Rectal smooth muscle tissue (tissue), 1 donor: Measurements from ENCODE around the gene DEPDC4.
"Not testable (repeated sequence)": the region's sequence is repeated elsewhere in the genome, so short reads cannot be mapped to it uniquely, and the experiment has no call there.

Source experiments
- H3K27ac ChIP-seq: one replicate; pipeline ENCODE4 v1.7.0; 2013; ENCODE audit warnings: low read depth, low read length, inconsistent platforms
- H3K27me3 ChIP-seq: one replicate; pipeline ENCODE4 v1.7.0; 2013; ENCODE audit warnings: low read length; ENCODE audit not compliant: control insufficient read depth, insufficient read depth
- H3K36me3 ChIP-seq: one replicate; pipeline ENCODE4 v1.7.0; 2013; ENCODE audit warnings: low read length; ENCODE audit not compliant: control insufficient read depth, insufficient read depth
- H3K4me1 ChIP-seq: one replicate; pipeline ENCODE4 v1.7.0; 2013; ENCODE audit warnings: low read length; ENCODE audit not compliant: control insufficient read depth, insufficient read depth
- H3K4me3 ChIP-seq: one replicate; pipeline ENCODE4 v1.7.0; 2013; ENCODE audit warnings: low read length
- H3K9ac ChIP-seq: one replicate; pipeline ENCODE4 v1.7.0; 2013; ENCODE audit warnings: low read length

Gene DEPDC4

DNA sequence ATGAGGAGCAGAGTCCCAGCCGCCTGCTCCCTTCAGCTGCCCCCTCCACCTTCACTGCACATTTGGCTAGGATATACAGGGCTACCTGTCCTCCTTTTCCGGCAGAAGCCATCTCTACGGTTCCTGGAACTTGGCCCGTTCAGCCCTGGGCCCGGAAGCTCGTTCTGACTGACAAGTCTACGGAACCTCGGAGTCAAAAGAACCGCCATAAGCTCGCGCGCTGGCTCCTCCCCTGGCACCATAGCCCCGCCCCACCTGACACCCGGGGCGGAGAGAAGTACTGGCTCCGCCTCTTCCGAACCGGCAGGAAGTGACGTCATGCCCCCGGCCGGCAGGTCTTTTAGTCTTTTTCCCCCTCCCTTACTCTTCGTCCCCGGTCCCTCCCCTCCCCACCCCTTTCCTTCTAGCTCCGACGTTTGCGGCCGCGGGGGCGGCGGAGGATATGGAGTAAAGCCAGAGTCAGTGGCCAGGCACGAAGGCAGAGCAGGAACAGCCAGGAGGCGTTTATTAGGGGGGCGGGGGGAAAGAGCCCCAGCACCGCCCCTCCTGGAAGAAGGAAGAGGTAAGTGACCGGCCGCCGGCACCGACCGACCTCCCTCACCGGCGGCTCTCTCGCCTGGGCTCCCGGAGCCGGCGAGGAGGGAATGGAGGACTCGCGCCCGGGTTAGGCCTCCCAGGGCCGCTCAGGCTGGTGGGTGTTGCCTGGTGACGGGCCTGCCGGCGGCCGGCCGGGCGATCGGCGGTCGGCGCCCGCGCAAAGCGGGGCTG is at the start of gene DEPDC4, which contains the start of gene SCYL2:
Gene DEPDC4, minus strand, starts transcription at position 245 of the 768 bp plus-strand sequence. Its CDS starts 3 bp downstream, at position 242.
Gene SCYL2, plus strand, starts transcription at position 343 of the 768 bp plus-strand sequence. CDS start 15,794 bp downstream, outside the sequence.
- Histone ChIP-seq H3K36me3 (no peaks in the 10 kb centered on the region), H3K4me1 (peaks cover 14% of the 10 kb centered on the region), H3K9ac (peak within 1 kb of the TSS; percentile 96), H3K4me3 (peak within 1 kb of the TSS; percentile 81), H3K27me3 (no peaks in the 10 kb centered on the region), H3K27ac (peak within 1 kb of the TSS; percentile 93)

DNA sequence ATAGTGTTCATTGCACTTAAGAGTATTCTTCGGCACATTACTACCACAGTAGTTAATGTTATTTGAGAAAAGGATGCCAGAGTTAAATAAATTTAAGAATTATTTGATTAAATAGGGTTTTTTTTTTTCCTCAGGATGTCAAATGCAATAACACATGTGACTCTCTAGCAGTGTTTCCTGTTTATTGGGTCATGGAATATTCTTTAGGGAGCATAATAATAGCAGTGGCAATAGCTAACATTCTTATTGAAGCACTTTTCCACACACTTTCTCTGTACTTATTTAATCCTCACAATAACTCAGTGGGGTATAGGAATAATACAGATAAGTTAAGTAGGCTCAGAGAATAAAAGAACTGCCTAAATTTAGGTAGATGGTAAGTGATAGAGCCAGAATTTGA is 44.4 kb upstream of the DEPDC4 start:
- no peak overlapping the region for H3K27ac ChIP-seq
- H3K36me3 ChIP-seq, result peaks cover 2% of the 10 kb centered on the region
- H3K9ac ChIP-seq, result no peak overlapping the region

DNA sequence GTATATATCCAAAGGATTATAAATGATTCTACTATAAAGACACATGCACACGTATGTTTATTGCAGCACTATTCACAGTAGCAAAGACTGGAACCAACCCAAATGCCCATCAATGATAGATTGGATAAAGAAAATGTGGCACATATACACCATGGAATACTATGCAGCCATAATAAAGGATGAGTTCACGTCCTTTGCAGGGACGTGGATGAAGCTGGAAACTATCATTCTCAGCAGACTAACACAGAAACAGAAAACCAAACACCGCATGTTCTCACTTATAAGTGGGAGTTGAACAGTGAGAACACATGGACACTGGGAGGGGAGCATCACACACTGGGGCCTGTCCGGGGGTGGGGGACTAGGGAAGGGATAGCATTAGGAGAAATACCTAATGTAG is 41.3 kb upstream of the DEPDC4 start:
- not testable (repeated sequence) for H3K36me3 ChIP-seq, H3K27me3 ChIP-seq, H3K9ac ChIP-seq, H3K4me3 ChIP-seq, H3K27ac ChIP-seq, H3K4me1 ChIP-seq

More for the DNA sequence above, 44.4 kb upstream of the DEPDC4 start:
- Histone ChIP-seq H3K4me3 (no peak overlapping the region), H3K27me3 (no peaks in the 10 kb centered on the region), H3K4me1 (no peaks in the 10 kb centered on the region)

DNA sequence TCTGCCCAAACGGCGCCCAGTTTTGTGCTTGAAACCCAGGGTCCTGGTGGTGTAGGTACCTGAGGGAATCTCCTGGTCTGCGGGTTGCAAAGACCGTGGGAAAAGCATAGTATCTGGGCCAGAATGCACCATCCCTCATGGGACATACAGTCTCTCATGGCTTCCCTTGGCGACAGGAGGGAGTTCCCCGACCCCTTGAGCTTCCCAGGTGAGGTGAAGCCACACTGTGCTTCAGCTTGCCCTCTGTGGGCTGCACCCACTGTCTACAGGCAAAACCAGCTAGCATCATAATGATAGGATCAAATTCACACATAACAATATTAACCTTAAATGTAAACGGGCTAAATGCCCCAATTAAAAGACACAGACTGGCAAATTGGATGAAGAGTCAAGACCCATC is 37.5 kb upstream of the DEPDC4 start:
- not testable (repeated sequence) for H3K36me3 ChIP-seq, H3K9ac ChIP-seq, H3K4me1 ChIP-seq, H3K4me3 ChIP-seq, H3K27me3 ChIP-seq, H3K27ac ChIP-seq

DNA sequence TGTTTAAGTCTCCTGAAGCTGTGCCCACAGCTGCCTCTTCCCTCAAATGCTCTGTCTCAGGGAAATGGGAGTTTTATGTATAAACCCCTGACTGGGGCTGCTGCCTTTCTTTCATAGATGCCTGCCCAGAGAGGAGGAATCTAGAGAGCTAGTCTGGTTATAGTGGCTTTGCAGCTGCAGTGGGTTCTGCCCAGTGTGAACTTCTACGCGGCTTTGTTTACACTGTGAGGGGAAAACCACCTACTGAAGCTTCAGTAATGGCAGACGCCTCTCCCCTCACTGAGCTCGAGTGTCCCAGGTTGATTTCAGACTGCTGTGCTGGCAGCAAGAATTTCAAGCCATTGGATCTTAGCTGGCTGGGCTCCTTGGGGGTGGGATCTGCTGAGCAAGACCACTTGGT is 37.0 kb upstream of the DEPDC4 start:
- no peak overlapping the region for H3K27ac ChIP-seq
- peaks cover 8% of the 10 kb centered on the region for H3K36me3 ChIP-seq
- H3K27me3 ChIP-seq, result no peaks in the 10 kb centered on the region
- H3K4me1 ChIP-seq, result no peaks in the 10 kb centered on the region
- H3K9ac ChIP-seq, result no peak overlapping the region
- H3K4me3 ChIP-seq, result no peak overlapping the region

DNA sequence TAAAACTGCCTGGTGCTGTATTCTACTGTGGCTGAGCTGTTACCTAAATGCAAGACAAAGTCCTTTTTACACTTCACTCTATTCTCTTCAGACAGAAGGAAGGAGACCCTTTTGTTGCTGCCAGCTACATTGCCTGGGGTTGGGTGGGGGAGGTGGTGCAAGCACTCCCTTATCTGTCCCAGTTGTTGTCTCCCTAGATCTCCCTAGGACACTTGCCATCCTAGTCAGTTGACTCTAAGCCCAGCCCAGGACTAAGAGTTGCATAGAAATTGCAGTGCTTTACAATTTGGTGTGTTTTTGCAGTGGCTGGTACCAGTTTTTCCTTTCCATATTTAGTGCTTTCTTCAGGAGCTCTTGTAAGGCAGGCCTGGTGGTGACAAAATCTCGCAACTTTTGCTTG is 35.2 kb upstream of the DEPDC4 start:
- Histone ChIP-seq H3K36me3 (peaks cover 8% of the 10 kb centered on the region), H3K27me3 (no peaks in the 10 kb centered on the region)

DNA sequence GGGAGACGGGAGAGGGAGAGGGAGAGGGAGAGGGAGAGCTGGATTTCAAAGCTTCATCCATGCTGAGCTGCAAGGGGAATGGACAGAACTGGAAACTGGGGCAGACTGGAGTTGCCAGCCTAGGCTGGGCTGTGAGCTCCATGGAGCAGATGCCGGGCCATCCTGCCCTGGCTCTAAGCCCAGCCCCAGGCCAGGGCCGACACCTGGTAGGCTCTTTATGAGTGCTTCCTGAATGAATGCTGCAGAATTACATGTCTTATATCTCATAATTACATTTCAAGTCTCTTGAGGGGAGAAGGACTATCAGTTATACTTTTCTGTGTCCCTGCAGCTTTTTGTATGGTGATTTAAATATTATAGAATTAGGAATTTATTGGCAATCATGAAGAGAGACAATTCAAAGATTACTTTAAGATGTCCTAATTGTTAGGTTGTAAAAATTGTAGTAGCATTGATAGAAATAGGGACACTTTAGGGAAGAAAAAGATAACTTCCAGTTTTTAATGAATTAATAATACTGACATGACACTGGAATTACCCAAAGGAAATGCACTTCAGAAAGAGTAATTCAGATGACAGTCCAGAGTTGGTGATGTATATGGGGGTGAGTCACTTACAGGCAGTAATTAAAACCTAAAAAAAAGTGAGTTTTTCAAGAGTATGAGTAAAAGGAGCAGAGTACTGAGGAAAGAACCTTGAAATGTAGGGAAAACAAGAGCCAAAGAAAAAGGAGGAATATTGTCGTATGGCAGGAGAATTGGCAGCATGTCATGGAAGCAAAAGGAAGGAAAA is 29.1 kb upstream of the DEPDC4 start:
- Histone ChIP-seq H3K36me3 (peaks cover 14% of the 10 kb centered on the region), H3K27me3 (no peaks in the 10 kb centered on the region)

More for the DNA sequence above, 35.2 kb upstream of the DEPDC4 start:
- Histone ChIP-seq H3K27ac (no peak overlapping the region), H3K9ac (no peak overlapping the region), H3K4me3 (no peak overlapping the region), H3K4me1 (no peaks in the 10 kb centered on the region)

DNA sequence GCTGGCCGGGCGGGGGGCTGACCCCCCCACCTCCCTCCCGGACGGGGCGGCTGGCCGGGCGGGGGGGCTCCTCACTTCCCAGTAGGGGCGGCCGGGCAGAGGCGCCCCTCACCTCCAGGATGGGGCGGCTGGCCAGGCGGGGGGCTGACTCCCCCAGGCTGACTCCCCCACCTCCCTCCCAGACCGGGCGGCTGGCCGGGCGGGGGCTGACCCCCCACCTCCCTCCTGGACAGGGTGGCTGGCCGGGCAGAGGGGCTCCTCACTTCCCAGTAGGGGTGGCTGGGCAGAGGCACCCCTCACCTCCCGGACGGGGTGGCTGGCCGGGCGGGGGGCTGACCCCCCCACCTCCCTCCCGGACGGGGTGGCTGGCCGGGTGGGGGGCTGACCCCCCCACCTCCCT is 27.5 kb upstream of the DEPDC4 start:
- not testable (repeated sequence) for H3K4me3 ChIP-seq, H3K27me3 ChIP-seq, H3K9ac ChIP-seq, H3K4me1 ChIP-seq, H3K27ac ChIP-seq
- peaks cover 14% of the 10 kb centered on the region for H3K36me3 ChIP-seq

More for the DNA sequence above, 29.1 kb upstream of the DEPDC4 start:
- H3K9ac ChIP-seq, result no peak overlapping the region
- H3K4me3 ChIP-seq, result no peak overlapping the region
- H3K27ac ChIP-seq, result no peak overlapping the region
- H3K4me1 ChIP-seq, result no peaks in the 10 kb centered on the region

DNA sequence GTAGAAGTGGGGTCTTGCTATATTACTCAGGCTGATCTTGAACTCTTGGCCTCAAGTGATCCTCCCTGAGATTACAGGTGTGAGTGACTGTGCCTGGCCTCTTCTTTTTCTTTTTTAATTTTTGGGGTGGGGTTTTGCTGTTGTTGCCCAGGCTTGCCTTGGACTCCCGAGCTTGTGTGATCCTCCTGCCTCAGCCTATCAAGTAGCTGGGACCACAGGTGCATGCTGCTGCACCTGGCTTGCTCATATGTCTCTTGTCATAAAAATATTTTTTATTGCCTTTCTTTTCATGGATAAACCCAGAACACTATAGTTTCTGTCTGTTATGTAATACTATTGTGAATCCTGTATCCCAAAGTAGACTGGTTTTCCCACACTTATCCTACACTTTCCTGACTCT is 26.1 kb upstream of the DEPDC4 start:
- Histone ChIP-seq H3K4me1 (no peaks in the 10 kb centered on the region), H3K4me3 (no peak overlapping the region), H3K9ac (no peak overlapping the region), H3K36me3 (peaks cover 14% of the 10 kb centered on the region), H3K27ac (no peak overlapping the region), H3K27me3 (no peaks in the 10 kb centered on the region)

DNA sequence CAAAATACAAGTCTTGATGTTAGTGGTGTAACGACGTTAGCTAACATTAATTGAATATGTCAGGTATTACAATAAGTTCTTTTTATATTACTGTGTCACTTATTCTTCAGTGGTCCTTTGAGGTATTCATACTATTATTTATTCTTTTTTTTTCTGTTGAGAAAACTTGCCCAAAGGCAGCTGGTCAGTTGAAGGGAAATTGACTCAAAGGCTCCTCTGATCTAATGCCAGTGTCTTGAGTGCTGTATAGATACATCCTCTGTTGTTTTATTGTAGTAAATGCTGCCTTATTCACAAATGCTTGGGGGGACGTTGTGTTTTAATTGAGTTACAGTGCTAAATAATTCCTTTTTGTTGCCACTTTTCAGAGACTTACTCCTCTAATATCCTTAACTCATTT is 23.1 kb upstream of the DEPDC4 start:
- Histone ChIP-seq H3K27ac (no peak overlapping the region), H3K4me3 (no peak overlapping the region), H3K4me1 (no peaks in the 10 kb centered on the region), H3K36me3 (peaks cover 8% of the 10 kb centered on the region), H3K27me3 (no peaks in the 10 kb centered on the region), H3K9ac (no peak overlapping the region)

DNA sequence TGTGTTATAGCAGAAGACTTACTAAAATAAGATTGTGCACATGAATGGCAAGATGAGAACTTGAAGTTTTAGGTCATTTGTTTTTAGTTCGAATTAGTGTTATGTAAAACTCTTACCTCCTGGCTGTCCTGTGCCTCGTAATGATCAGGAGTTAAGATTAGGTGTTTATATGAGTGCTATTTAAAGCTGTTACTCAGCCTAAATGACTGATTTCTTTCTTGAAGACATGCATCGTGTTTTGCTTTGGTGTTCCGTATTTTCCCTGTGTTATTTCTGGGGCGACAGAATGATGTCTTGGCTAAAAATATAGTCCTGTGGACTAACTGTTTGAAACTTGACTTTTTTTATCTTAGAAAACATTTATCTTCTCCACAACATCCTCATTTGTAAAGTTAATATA is 22.2 kb upstream of the DEPDC4 start:
- Histone ChIP-seq H3K4me3 (no peak overlapping the region), H3K27me3 (no peaks in the 10 kb centered on the region), H3K4me1 (no peaks in the 10 kb centered on the region), H3K9ac (no peak overlapping the region), H3K27ac (no peak overlapping the region), H3K36me3 (peaks cover 8% of the 10 kb centered on the region)

DNA sequence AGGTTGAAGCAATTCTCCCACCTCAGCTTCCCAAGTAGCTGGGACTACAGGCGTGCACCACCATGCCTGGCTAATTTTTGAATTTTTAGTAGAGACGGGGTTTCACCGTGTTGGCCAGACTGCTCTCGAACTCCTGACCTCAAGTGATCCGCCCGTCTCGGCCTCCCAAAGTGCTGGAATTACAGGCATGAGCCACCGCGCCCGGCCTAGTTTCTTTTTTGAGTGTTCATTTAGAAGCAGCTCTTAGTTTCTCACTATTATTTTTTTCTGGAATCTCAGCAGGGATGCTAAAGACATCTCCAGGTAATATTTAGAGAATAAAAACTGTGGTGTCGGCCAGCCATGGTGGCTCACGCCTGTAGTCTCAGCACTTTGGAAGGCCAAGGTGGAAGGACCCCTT is 17.7 kb upstream of the DEPDC4 start:
- H3K4me1 ChIP-seq, H3K27ac ChIP-seq: not testable (repeated sequence)

More for the DNA sequence above, 17.7 kb upstream of the DEPDC4 start:
- H3K36me3 ChIP-seq, H3K9ac ChIP-seq, H3K27me3 ChIP-seq, H3K4me3 ChIP-seq: not testable (repeated sequence)
